ENCODE measurements around the gene DDX19B. TPM values are rescaled to one million over a fixed set of nuclear protein-coding genes. Genes with fewer than 3 reads are reported as not detected.

Gene DDX19B
- polyA plus RNA-seq, 2 of the 4 experiments (the other 2 are of a cell fraction), result 26.9 to 50.6 TPM

- 1% methylated on average over 28 of the region's 92 CpGs for WGBS (ENCODE audit: missing lambda C conversion rate)
- TF ChIP-seq MAX (IDR thresholded peaks at IDR 0.05), result peak; percentile 29; the same call in 1 of the 2 replicates
- no peak for TF ChIP-seq HES2 (IDR thresholded peaks at IDR 0.05)
- no peak for TF ChIP-seq ZFP36 (IDR thresholded peaks at IDR 0.05; ENCODE audit: borderline replicate concordance, partially characterized antibody)
- peak; percentile 50 to 61 for DNase-seq (ENCODE audit: low read depth in 1 of 2, low spot score in 1 of 2)
- FAIRE-seq, result no peak
- Histone ChIP-seq H3K4me2 (peak overlapping the region; percentile 96), H3K27ac (peak overlapping the region; percentile 94 to 98), H3K9me3 (no peaks in the 10 kb centered on the region), H3K4me1 (peaks cover 11% of the 10 kb centered on the region), H3K4me3 (peak overlapping the region; percentile 69)
- ChIA-PET CTCF (interaction anchor here (1.0 to 4.8 kb wide), 10 partner anchors 9 to 402 kb away, joined by 3 to 53 read pairs (median 6); partner anchors contain the start of gene DDX19B), POLR2A (interaction anchor here (1.5 kb wide), 1 partner anchor 38 kb away, joined by 7 read pairs; the partner anchor contains the start of gene AARS1)
- peak; percentile 52 to 74 for ATAC-seq
Measured at GRCh38 chr16:70250748-70251628, 48.0 kb upstream of the DDX19B start.

- POLR2A ChIA-PET, result interaction anchor here (0.5 to 1.5 kb wide), 4 partner anchors 13 to 37 kb away, joined by 3 to 7 read pairs (median 4); partner anchors contain the start of gene AARS1
- Histone ChIP-seq H3K4me3 (peak within 1 kb of the TSS; percentile 69), H3K27ac (peak within 1 kb of the TSS; percentile 94 to 98), H3K4me1 (peaks cover 11% of the 10 kb centered on the region), H3K9me3 (no peaks in the 10 kb centered on the region), H3K4me2 (peak within 1 kb of the TSS; percentile 96)
- peak; percentile 94 to 97 for DNase-seq (ENCODE audit: low read depth in 1 of 2, low spot score in 1 of 2)
- WGBS (ENCODE audit: missing lambda C conversion rate), result 9% methylated on average over 10 of the region's 65 CpGs
- ATAC-seq, result peak; percentile 79 to 95
- CTCF ChIA-PET, result interaction anchor here (0.6 to 4.8 kb wide), 16 partner anchors 8 to 401 kb away, joined by 3 to 53 read pairs (median 4); partner anchors contain the start of gene DDX19B
- no peak for FAIRE-seq
- no peak for TF ChIP-seq ELK1 (IDR thresholded peaks at IDR 0.05; ENCODE audit: low read depth, low read length)
- TF ChIP-seq NPAS2 (CRISPR knock-in tag; IDR thresholded peaks at IDR 0.05; ENCODE audit: borderline replicate concordance), result no peak
- peak; percentile 51; the same call in 1 of the 2 replicates for TF ChIP-seq GATA3 (IDR thresholded peaks at IDR 0.05; ENCODE audit: borderline replicate concordance)
- no peak for TF ChIP-seq KDM1A (IDR thresholded peaks at IDR 0.05; ENCODE audit: low read depth)
- TF ChIP-seq CTCF (IDR thresholded peaks at IDR 0.05), result peak; percentile 72
- TF ChIP-seq RARB (CRISPR knock-in tag; IDR thresholded peaks at IDR 0.05), result no peak
- TF ChIP-seq MYC (IDR thresholded peaks at IDR 0.05; ENCODE audit: borderline replicate concordance, low read length), result peak; percentile 36; the same call in 1 of the 2 replicates
- no peak for TF ChIP-seq ZFP36 (IDR thresholded peaks at IDR 0.05; ENCODE audit: borderline replicate concordance, partially characterized antibody)
- TF ChIP-seq ZNF302 (CRISPR knock-in tag; IDR thresholded peaks at IDR 0.05), result no peak
- no peak for TF ChIP-seq SREBF2 (IDR thresholded peaks at IDR 0.05)
- no peak for TF ChIP-seq RCOR1 (IDR thresholded peaks at IDR 0.05; ENCODE audit: low read depth, low read length)
- TF ChIP-seq REST (IDR thresholded peaks at IDR 0.05), result peak; percentile 22; the same call in 1 of the 2 replicates
- no peak for TF ChIP-seq FOXS1 (CRISPR knock-in tag; IDR thresholded peaks at IDR 0.05)
- TF ChIP-seq JUN (IDR thresholded peaks at IDR 0.05), result peak; percentile 99 to 100
- no peak for TF ChIP-seq FOSL2 (IDR thresholded peaks at IDR 0.05)
- TF ChIP-seq FOSL2 (CRISPR knock-in tag; IDR thresholded peaks at IDR 0.05), result no peak
- no peak for TF ChIP-seq HOXB13 (CRISPR knock-in tag; IDR thresholded peaks at IDR 0.05; ENCODE audit: low read depth)
- no peak for TF ChIP-seq HOXB5 (CRISPR knock-in tag; IDR thresholded peaks at IDR 0.05)
- TF ChIP-seq CHD4 (IDR thresholded peaks at IDR 0.05; ENCODE audit: borderline replicate concordance), result no peak
- no peak for TF ChIP-seq ZC3H11A (IDR thresholded peaks at IDR 0.05)
- TF ChIP-seq NR3C1 (IDR thresholded peaks at IDR 0.05), result no peak
- no peak for TF ChIP-seq ESRRA (IDR thresholded peaks at IDR 0.05; ENCODE audit: borderline replicate concordance, low read length)
- no peak for TF ChIP-seq BHLHE40 (IDR thresholded peaks at IDR 0.05; ENCODE audit: low read depth, low read length)
- no peak for TF ChIP-seq HEYL (CRISPR knock-in tag; IDR thresholded peaks at IDR 0.05)
- peak; percentile 57; the same call in 1 of the 2 replicates for TF ChIP-seq E2F6 (IDR thresholded peaks at IDR 0.05; ENCODE audit: borderline replicate concordance, low read depth)
Measured at GRCh38 chr16:70251629-70252354, 47.2 kb upstream of the DDX19B start, which contains the start of gene EXOSC6. Gene EXOSC6, minus strand, starts transcription at chr16:70251940. Its CDS starts 40 bp downstream, at chr16:70251900.

Data from A549 (cell line).